A673 (cell line): ENCODE measurements around the gene ACP4. TPM values are rescaled to one million over a fixed set of nuclear protein-coding genes. Genes with fewer than 3 reads are reported as not detected.

ENCODE experiments used
- BruUV-seq: library from RNA; stranded (reverse); fragments of 400-500 nt; replicated peaks from 2 replicates; lab custom pipeline; 2021; lab: Mats Ljungman, UMichigan
- CTCF ChIA-PET: fragments of 300-600 bp; sonication (Branson Sonifier 250); formaldehyde crosslinking; loops from one replicate; lab custom pipeline; 2022; ENCODE audit warnings: antibody characterized with exemption; lab: Charles Lee
- POLR2A ChIA-PET: fragments of 300-600 bp; sonication (Branson Sonifier 250); formaldehyde crosslinking; loops from one replicate; lab custom pipeline; 2022; ENCODE audit warnings: antibody characterized with exemption; ENCODE audit not compliant: low non-redundant PET; lab: Charles Lee
- DNase-seq: peaks from one replicate; pipeline ENCODE4 v3.0.0-alpha.2; 2015; ENCODE audit warnings: low spot score
- H3K27ac ChIP-seq: fragments of 200-600 bp; sonication (generic); 2 replicates; pipeline ENCODE4 v1.5.1; 2016; ENCODE audit warnings: mixed run types, low read depth, mild to moderate bottlenecking, mixed read lengths, antibody characterized with exemption, low read length; ENCODE audit not compliant: poor library complexity, severe bottlenecking
- H3K27me3 ChIP-seq: fragments of 200-600 bp; sonication (generic); replicated peaks from 2 replicates; pipeline ENCODE4 v1.6.1; 2017; ENCODE audit warnings: mixed run types, low read depth, mild to moderate bottlenecking, mixed read lengths, antibody characterized with exemption, low read length; ENCODE audit not compliant: insufficient read depth, poor library complexity
- H3K36me3 ChIP-seq: fragments of 200-600 bp; sonication (generic); 2 replicates; pipeline ENCODE4 v1.6.1; 2016; ENCODE audit warnings: mixed run types, mild to moderate bottlenecking, mixed read lengths, antibody characterized with exemption, low read length; ENCODE audit not compliant: insufficient read depth, poor library complexity, severe bottlenecking
- H3K4me1 ChIP-seq: fragments of 200-600 bp; sonication (generic); 2 replicates; pipeline ENCODE4 v1.6.1; 2017; ENCODE audit warnings: mixed run types, mild to moderate bottlenecking, mixed read lengths, antibody characterized with exemption, low read length; ENCODE audit not compliant: insufficient read depth, poor library complexity, severe bottlenecking
- H3K4me3 ChIP-seq: fragments of 200-600 bp; sonication (generic); 2 replicates; pipeline ENCODE4 v1.5.1; 2016; ENCODE audit warnings: low read depth, mixed run types, mild to moderate bottlenecking, mixed read lengths, low read length; ENCODE audit not compliant: poor library complexity, severe bottlenecking
- H3K9me3 ChIP-seq: fragments of 200-600 bp; sonication (generic); 2 replicates; pipeline ENCODE4 v1.6.1; 2016; ENCODE audit warnings: mixed run types, low read depth, mild to moderate bottlenecking, mixed read lengths, antibody characterized with exemption, low read length; ENCODE audit not compliant: poor library complexity, severe bottlenecking
- CTCF ChIP-seq: fragments of 300-800, 200-600 bp; sonication (generic); conservative IDR thresholded peaks from 2 replicates; pipeline ENCODE4 v1.5.1; 2017; ENCODE audit warnings: low read depth, mild to moderate bottlenecking, antibody characterized with exemption, low read length, moderate library complexity, mixed read lengths
- EZH2 ChIP-seq: fragments of 200-600 bp; sonication (generic); IDR thresholded peaks from 2 replicates; pipeline ENCODE4 v1.6.1; 2017; ENCODE audit warnings: borderline replicate concordance, low read depth, mild to moderate bottlenecking, mixed read lengths, antibody characterized with exemption, low read length; ENCODE audit not compliant: poor library complexity, severe bottlenecking
- intact Hi-C: fragments of 100-400 bp; cut with micrococcal nuclease; formaldehyde crosslinking; loops from one replicate; pipeline ENCODE4 v1.10.0; 2022; ENCODE audit not compliant: unreplicated experiment
- total RNA-seq: library from RNA; stranded (reverse); gene quantifications from 2 replicates; pipeline ENCODE4 v1.2.3, GENCODE V29; 2021

ACP4 gene
- total RNA-seq, 1 experiment from 2014 or later, result not detected

GRCh38 chr19:50784710-50785109 lies 5.5 kb upstream of the ACP4 start:
- ChIA-PET POLR2A (no interaction called here), CTCF (no interaction called here)
- peaks cover 7% of the 10 kb centered on the region for H3K4me1 ChIP-seq
- no peaks in the 10 kb centered on the region for H3K27me3 ChIP-seq
- BruUV-seq, result no TSS peak
- H3K4me3 ChIP-seq, result no peak overlapping the region
- H3K9me3 ChIP-seq, result no peaks in the 10 kb centered on the region
- H3K27ac ChIP-seq, result no peak overlapping the region
- no peak for DNase-seq
- intact Hi-C loops, result loop anchor here (5.0 kb wide), 1 partner anchor 427 kb away; no protein-coding TSS in a partner anchor
- TF ChIP-seq EZH2 (no peak), CTCF (no peak)
- H3K36me3 ChIP-seq, result no peaks in the 10 kb centered on the region

GRCh38 chr19:50785329-50785728 lies 4.9 kb upstream of the ACP4 start:
- TF ChIP-seq CTCF (no peak), EZH2 (no peak)
- Histone ChIP-seq H3K4me3 (no peak overlapping the region), H3K4me1 (peaks cover 5% of the 10 kb centered on the region), H3K27me3 (no peaks in the 10 kb centered on the region), H3K9me3 (no peaks in the 10 kb centered on the region), H3K27ac (no peak overlapping the region), H3K36me3 (no peaks in the 10 kb centered on the region)
- intact Hi-C loops, result no loop called here
- no TSS peak for BruUV-seq
- no peak for DNase-seq
- POLR2A ChIA-PET, result no interaction called here
- CTCF ChIA-PET, result no interaction called here

- TF ChIP-seq CTCF (no peak), EZH2 (no peak)
- CTCF ChIA-PET, result no interaction called here
- intact Hi-C loops, result loop anchor here (5.0 kb wide), 1 partner anchor 131 kb away; no protein-coding TSS in a partner anchor
- no peaks in the 10 kb centered on the region for H3K9me3 ChIP-seq
- no peak overlapping the region for H3K4me3 ChIP-seq
- no peaks in the 10 kb centered on the region for H3K27me3 ChIP-seq
- POLR2A ChIA-PET, result no interaction called here
- H3K27ac ChIP-seq, result no peak overlapping the region
- DNase-seq, result no peak
- peaks cover 7% of the 10 kb centered on the region for H3K36me3 ChIP-seq
- H3K4me1 ChIP-seq, result peaks cover 16% of the 10 kb centered on the region
- no TSS peak for BruUV-seq
Observed at GRCh38 chr19:50790922-50791467, 780 bp downstream of the ACP4 start.
